Ovary (tissue), 9 donors: ENCODE data around the gene RAB43. TPM values are rescaled to one million over a fixed set of nuclear protein-coding genes. Genes with fewer than 3 reads are reported as not detected.

Experiments used
- DNase-seq, 5 donors: peaks; one replicate each; pipeline ENCODE4 v3.0.0-alpha.2; 2019 to 2020
- H3K27ac ChIP-seq, 2 donors: fragments of 200-600 bp; one replicate each; pipeline versions ENCODE4 v1.5.1 to v1.8.0; 2019 to 2022
- H3K27me3 ChIP-seq: fragments of 200-600 bp; one replicate; pipeline ENCODE4 v1.8.0; 2022
- H3K36me3 ChIP-seq: fragments of 200-600 bp; sonication (generic); one replicate; pipeline ENCODE4 v1.5.1; 2019
- H3K4me1 ChIP-seq: one replicate; pipeline ENCODE4 v1.8.1; 2013; ENCODE audit warnings: mild to moderate bottlenecking, moderate library complexity; ENCODE audit not compliant: insufficient read depth
- H3K4me3 ChIP-seq: fragments of 200-600 bp; sonication (generic); one replicate; pipeline ENCODE4 v1.5.1; 2017
- H3K9me3 ChIP-seq, 2 donors: fragments of 200-600 bp in 1 of 2; sonication (generic) in 1 of 2; one replicate each; pipeline versions ENCODE4 v1.5.1 to v1.8.1; 2013 to 2019; ENCODE audit warnings: mild to moderate bottlenecking in 1 of 2, moderate library complexity in 1 of 2
- CTCF ChIP-seq, 3 donors: fragments of 450-650 bp in 2 of 3; fragments of 200-600 bp in 1 of 3; IDR thresholded peaks; one replicate each; pipeline versions ENCODE4 v1.5.1 to v1.8.0; 2016 to 2022; ENCODE audit warnings: antibody characterized with exemption in 3 of 3, mild to moderate bottlenecking in 1 of 3
- EP300 ChIP-seq: sonication (generic); formaldehyde crosslinking; IDR thresholded peaks from one replicate; pipeline ENCODE4 v1.6.1; 2017; ENCODE audit warnings: antibody characterized with exemption
- POLR2A ChIP-seq: fragments of 450-650 bp; IDR thresholded peaks from one replicate; pipeline ENCODE4 v1.6.1; 2017; ENCODE audit warnings: antibody characterized with exemption, mild to moderate bottlenecking, moderate library complexity
- WGBS, 3 donors: extraction: QIAGEN DNeasy Blood & Tissue Kit in 1 of 3; methylation state at CpG; one replicate each; pipeline versions ENCODE4 v1.1.5 to v1.1.7; 2013 to 2017; 5-methylcytosine and 5-hydroxymethylcytosine counted together
- intact Hi-C, 4 donors: fragments of 100-400 bp; cut with DNase I; formaldehyde crosslinking; loops; one replicate each; pipeline versions ENCODE4 v1.11.0 to v1.15.1; 2022 to 2023
- polyA plus RNA-seq, 2 donors: library from polyadenylated mRNA; stranded (reverse); fragments of 200-250 nt in 1 of 2; fragments of 350-450 nt in 1 of 2; fragmentation: Illumina TruSeq in 1 of 2; extraction: RNeasy Lipid Tissue Mini Kit (QIAGEN cat#74804) in 1 of 2; gene quantifications; one replicate each; pipeline ENCODE4 v1.2.3, GENCODE V29; 2013 to 2014
- total RNA-seq, 7 donors: library from RNA; depleted of rRNA in 2 of 7; stranded (reverse); fragments of >200 nt in 2 of 7; fragmentation: NEBNext Ultra II Directional in 3 of 7; extraction: Animal tissue kit (Norgen Biotek cat#: 25700) in 3 of 7; gene quantifications; one replicate each; pipeline versions ENCODE4 v1.1.0 to v1.2.4, GENCODE V29; 2016 to 2023
- donor health status: DM: no; HTN: no; CAD: no; lungs with moderate emphysema.
- donor health status: DM: no; HTN: no; CAD: no.
- donor health status: Bipolar disorder and iron deficiency.
- donor health status: DM: yes; HTN: yes; CAD: no.
- donor health status: DM: no; HTN: no; CAD: no.
- donor health status: DM: yes; HTN: yes; CAD: no.

The RAB43 gene
- total and polyA plus RNA-seq, 9 donors = 0.88 to 37.7 (median 23.4) TPM

GRCh38 chr3:129050556-129051295 is 70.9 kb downstream of the RAB43 start:
- DNase-seq = peak in 2 of 5 donors; percentile 11 to 28
- WGBS, 3 donors = 88 to 97% (median 94%) methylated on average over 12 of the region's 12 CpGs
- peaks cover 16% of the 10 kb centered on the region for H3K4me1 ChIP-seq
- no peaks in the 10 kb centered on the region for H3K9me3 ChIP-seq
- H3K27me3 ChIP-seq = no peaks in the 10 kb centered on the region
- no peak for TF ChIP-seq POLR2A
- no peak for TF ChIP-seq EP300
- TF ChIP-seq CTCF (IDR thresholded peaks at IDR 0.05) = no peak
- H3K36me3 ChIP-seq = no peaks in the 10 kb centered on the region
- H3K4me3 ChIP-seq = no peak overlapping the region
- no peak overlapping the region for H3K27ac ChIP-seq
- intact Hi-C loops = loop anchor here in 1 of 4 donors (5.0 kb wide), 1 partner anchor 197 kb away; the partner anchor contains the start of gene COPG1

GRCh38 chr3:129047553-129047839 is 74.1 kb downstream of the RAB43 start:
- H3K36me3 ChIP-seq = no peaks in the 10 kb centered on the region
- TF ChIP-seq CTCF (IDR thresholded peaks at IDR 0.05) (no peak), POLR2A (no peak), EP300 (no peak)
- intact Hi-C loops = no loop called here
- H3K4me1 ChIP-seq = peaks cover 12% of the 10 kb centered on the region
- no peaks in the 10 kb centered on the region for H3K9me3 ChIP-seq
- no peak overlapping the region for H3K4me3 ChIP-seq
- no peaks in the 10 kb centered on the region for H3K27me3 ChIP-seq
- 92 to 94% (median 93%) methylated on average over 6 of the region's 6 CpGs for WGBS, 3 donors
- H3K27ac ChIP-seq = no peak overlapping the region
- no peak for DNase-seq

GRCh38 chr3:129046732-129047552 is 74.7 kb downstream of the RAB43 start:
- Histone ChIP-seq H3K9me3 (no peaks in the 10 kb centered on the region), H3K27ac (no peak overlapping the region), H3K4me3 (no peak overlapping the region), H3K4me1 (peaks cover 9% of the 10 kb centered on the region), H3K36me3 (no peaks in the 10 kb centered on the region), H3K27me3 (no peaks in the 10 kb centered on the region)
- intact Hi-C loops = no loop called here
- peak in 1 of 5 donors; percentile 20 for DNase-seq
- 80 to 85% (median 85%) methylated on average over 38 to 46 of the region's 46 CpGs for WGBS, 3 donors
- TF ChIP-seq CTCF (IDR thresholded peaks at IDR 0.05) (no peak), POLR2A (no peak), EP300 (no peak)

DNA sequence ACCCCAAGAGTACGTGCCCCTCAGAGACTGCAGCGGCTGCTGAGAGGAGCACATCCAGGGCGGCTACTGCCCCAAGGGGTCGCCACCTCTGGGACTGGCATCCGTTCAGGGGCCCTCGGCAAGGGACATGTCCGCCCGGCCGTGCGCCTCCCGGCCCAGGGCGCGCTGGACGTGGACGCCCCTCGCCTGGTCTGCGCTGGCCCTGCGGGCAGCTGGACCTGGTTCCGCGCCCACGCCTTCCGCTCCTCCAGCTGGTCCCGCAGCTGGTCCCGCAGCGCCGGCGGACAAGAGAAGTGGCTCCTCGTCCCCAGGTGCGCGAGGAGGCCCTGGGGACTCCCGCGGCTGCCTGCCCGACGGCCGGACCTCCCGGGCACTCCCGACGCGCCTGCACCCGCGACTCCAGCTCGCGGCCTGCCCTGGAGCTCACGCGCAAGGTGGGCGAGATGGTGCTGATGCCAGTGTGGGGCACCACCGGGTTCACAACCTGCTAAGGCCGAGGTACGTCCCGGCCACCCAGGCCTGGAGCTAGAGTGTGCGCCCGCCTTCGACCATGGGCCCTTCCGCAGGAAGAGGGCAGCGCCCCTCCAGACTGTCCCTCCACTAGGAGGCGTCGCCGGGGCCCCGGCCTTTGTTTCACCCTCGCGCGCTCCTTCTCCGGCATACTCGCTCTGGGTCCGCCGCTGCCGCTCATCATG is 75.4 kb downstream of the RAB43 start:
- peak in 1 of 5 donors; percentile 27 for DNase-seq

More for the DNA sequence above, 75.4 kb downstream of the RAB43 start:
- Histone ChIP-seq H3K4me3 (peak overlapping the region; percentile 8), H3K4me1 (peaks cover 8% of the 10 kb centered on the region), H3K27me3 (no peaks in the 10 kb centered on the region), H3K9me3 (no peaks in the 10 kb centered on the region), H3K27ac (no peak overlapping the region), H3K36me3 (no peaks in the 10 kb centered on the region)
- intact Hi-C loops = no loop called here
- 26 to 30% (median 27%) methylated on average over 52 to 67 of the region's 67 CpGs for WGBS, 3 donors
- TF ChIP-seq CTCF (IDR thresholded peaks at IDR 0.05) (no peak), POLR2A (no peak), EP300 (no peak)
